RWPE1 (cell line): ENCODE measurements around the gene IZUMO4.

ENCODE experiments used
- CTCF ChIA-PET: fragments of 350-600 bp; sonication (Branson Sonifier 250); formaldehyde crosslinking; extraction: SDS; loops from one replicate; lab custom pipeline; 2021; lab: Yijun Ruan, JAX
- POLR2A ChIA-PET: fragments of 400-600 bp; formaldehyde crosslinking; extraction: SDS; loops from one replicate; lab custom pipeline; 2020; ENCODE audit warnings: antibody characterized with exemption; ENCODE audit not compliant: low non-redundant PET; lab: Yijun Ruan, JAX
- DNase-seq: peaks from one replicate; pipeline ENCODE4 v3.0.0; 2012; ENCODE audit warnings: low spot score
- H3K27ac ChIP-seq: fragments of 450-650 bp; 2 replicates; pipeline ENCODE4 v1.5.1; 2017
- CTCF ChIP-seq: fragments of 450-650 bp; conservative IDR thresholded peaks from 2 replicates; pipeline ENCODE4 v1.5.1; 2017; ENCODE audit warnings: low read depth, mild to moderate bottlenecking

Gene IZUMO4

DNA sequence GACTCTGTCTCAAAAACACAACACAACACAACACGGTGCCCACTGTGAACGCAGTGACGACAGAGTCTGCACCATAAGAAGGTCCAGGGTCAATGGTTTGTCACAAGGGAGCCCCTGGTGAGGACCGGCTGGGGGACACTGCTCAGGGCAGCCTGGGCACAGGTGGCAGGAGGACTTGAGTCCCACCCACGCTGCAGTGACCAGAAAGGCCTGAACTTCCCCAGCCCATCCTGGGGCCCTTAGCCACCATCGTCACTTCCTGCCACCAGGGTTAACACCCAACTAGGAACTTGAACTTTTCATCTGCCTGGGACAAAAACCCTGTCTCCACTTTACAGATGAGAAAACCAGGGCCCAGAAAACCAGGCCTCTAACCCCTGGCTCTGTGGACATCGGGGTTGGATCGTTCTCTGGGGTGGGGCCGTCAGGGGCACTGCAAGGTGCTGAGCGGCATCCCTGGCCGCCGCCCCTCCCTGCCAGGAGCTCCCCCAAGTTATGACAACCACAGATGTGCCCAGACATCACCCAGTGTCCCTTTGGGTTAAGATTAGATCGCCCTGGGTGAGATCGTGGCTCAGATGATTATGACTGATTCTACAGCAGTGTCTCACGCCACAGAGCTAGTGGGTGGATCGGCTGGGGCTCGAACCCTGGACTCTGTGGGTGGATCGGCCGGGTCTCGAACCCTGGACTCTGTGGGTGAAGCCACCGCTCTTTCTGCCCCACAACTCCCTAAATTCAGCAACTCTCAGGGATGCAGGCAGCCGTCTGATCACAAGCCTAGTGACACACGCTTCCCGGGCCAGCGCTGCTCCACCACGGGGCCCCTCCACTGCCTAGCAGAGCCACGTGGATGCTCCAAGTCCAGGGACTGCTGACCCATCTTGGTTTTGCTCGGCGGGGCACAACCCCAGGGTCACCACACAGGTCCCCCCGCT is 14.6 kb upstream of the IZUMO4 start:
- TF ChIP-seq CTCF, result no peak
- POLR2A ChIA-PET, result no interaction called here
- peak overlapping the region; percentile 98 for H3K27ac ChIP-seq
- DNase-seq, result no peak
- CTCF ChIA-PET, result no interaction called here

DNA sequence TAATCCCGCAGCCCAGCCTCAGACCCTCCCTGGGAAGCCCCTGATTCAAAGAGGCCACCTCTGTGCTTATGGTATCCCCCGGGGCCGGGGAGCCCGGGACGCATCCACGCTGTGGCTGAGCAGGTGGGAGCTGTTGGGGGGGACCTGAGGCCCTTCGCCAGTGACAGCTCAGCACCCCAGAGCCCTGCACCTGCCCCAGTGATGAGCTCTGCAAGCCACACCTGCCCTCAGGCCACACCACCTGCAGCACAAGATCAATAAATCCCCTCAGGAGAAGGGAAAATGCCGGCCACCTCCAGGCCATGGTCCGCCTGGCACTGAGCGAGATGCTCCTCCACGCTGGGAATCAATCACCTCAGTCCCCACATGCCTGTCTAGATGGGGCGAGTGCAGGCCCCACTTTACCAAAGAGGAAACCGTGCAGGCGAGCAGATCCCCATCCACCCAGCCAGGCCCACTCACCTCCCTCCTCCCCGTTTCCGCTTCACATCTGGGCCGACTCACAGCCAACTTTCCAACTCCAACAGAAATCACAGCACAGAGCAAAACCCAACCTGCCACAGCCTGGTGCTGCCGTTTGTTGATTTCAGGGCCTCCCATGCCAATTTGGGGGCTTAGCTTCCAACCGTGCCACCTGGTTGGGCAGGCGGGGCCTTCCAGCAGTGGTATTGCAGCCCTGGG is 13.4 kb upstream of the IZUMO4 start:
- CTCF ChIA-PET, result no interaction called here
- peak overlapping the region; percentile 98 for H3K27ac ChIP-seq
- no peak for TF ChIP-seq CTCF
- DNase-seq, result no peak
- POLR2A ChIA-PET, result no interaction called here

DNA sequence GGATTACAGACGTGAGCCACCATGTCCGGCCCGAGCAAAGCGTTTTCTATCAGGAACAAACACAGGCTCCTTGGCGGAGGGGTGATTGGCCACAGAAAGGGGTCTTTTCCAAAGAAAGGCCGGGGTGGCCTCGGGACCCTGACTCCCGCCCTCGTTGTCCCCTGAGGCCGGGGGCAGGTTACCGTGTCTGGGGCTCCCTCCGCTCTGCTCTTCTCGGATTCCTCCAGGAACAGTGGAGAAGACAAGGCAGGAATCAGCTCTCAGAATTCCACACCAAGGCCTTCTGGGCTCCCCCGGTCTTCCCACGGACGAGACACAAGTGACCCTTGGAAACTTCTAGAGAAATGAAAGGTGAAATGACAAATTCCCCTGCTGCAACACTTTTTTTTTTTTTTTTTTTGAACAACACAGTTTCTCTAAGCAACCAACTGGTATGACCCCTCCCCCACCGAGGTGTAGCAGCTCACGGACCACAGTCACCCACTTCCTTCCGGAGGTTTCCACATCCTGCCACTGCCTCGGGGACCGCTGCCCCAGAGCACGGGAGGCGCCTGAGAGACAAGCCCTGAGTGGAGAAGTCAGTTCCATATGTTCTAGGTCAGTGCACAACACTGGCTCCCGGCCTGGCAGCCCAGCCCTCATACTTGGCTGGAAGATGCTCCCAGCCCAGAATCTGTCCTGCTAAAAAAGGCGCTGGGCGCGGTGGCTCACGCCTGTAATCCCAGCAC is 11.6 kb upstream of the IZUMO4 start:
- CTCF ChIA-PET, result no interaction called here
- no peak for DNase-seq
- H3K27ac ChIP-seq, result peak overlapping the region; percentile 98
- POLR2A ChIA-PET, result no interaction called here
- no peak for TF ChIP-seq CTCF

DNA sequence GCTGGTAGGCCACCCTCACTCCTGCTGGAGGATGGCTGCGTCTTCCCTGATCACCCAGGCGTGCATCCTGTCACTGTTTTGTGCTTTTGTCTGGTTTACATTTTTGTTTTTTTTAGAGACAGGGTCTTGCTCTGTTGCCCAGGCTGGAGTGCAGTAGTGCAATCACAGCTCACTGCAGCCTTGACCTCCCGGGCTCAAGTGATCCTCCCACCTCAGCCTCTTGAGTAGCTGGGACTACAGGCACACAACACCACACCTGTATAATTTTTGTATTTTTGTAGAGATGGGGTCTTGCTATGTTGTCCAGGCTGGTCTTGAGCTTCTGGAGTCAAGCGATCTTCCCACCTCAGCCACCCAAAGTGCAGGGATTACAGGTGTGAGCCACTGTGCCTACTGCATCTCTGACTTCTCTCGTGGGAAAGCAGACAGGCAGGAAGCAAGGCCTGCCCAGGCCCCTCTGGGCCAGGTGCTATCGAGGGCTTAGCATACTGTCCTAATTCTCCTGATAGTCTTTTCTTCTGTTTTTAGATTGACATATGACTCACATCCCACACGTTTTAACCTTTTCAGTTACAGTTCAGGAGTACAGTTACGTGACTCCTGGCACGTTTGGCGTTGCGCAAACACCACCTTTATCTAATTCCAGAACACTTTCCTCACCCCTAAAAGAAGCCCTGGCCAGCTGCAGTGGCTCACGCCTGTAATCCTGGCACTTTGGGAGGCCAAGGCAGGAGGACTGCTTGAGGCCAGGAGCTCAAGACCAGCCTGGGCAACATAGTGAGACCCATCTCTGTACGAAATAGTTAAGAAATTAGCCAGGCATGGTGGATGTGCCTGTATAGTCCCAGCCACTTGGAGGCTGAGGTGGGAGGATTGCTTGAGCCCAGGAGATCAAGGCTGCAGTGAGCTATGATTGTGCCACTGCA is 9.8 kb upstream of the IZUMO4 start:
- POLR2A ChIA-PET, result interaction anchor here (1.1 kb wide), 1 partner anchor 9 kb away, joined by 4 read pairs; no protein-coding TSS in a partner anchor
- H3K27ac ChIP-seq, result peak overlapping the region; percentile 98
- DNase-seq, result peak; percentile 81
- CTCF ChIA-PET, result interaction anchor here (0.7 to 1.0 kb wide), 2 partner anchors 17 to 67 kb away, joined by 3 to 7 read pairs; no protein-coding TSS in a partner anchor

GRCh38 chr19:2087621-2088100 is 9.1 kb upstream of the IZUMO4 start:
- DNase-seq, result no peak
- peak overlapping the region; percentile 98 for H3K27ac ChIP-seq
- POLR2A ChIA-PET, result interaction anchor here (1.1 kb wide), 1 partner anchor 8 kb away, joined by 4 read pairs; no protein-coding TSS in a partner anchor
- CTCF ChIA-PET, result interaction anchor here (0.7 to 1.0 kb wide), 2 partner anchors 18 to 68 kb away, joined by 3 to 7 read pairs; no protein-coding TSS in a partner anchor
- no peak for TF ChIP-seq CTCF

DNA sequence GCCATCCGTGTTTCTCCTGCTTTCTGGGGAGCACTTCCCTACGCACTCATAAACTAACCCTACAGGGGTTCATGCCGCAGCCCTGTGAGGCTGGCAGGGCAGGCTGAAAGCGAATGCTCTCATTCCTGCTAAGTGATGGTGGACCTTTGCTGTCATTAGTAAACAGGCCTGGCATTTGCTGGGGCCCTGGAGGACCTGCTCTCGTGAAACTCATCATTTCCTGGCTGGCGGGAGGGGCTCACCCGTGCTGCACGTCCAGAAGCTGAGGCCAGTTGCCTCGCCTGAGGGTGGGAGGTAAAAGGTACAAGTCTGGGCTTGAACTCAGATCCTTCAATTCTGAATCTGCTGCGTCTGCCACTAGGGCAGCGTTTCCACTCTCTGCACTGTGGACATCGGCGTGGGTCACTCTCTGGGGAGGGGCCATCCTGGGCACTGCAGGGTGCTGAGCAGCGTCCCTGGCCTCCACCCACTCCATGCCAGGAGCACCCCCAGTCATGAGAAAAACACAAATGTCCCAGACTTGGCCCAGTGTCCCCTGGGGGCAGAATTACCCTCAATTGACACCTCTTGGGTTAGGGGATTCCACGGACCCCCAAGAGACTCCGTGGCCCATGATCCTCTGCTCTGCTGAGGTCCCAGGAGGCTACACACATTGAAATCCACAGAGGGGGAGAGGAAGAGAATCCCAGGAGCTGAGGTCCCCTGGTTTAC is 7.6 kb upstream of the IZUMO4 start:
- ChIA-PET CTCF (no interaction called here), POLR2A (interaction anchor here (0.6 kb wide), 1 partner anchor 241 kb away, joined by 4 read pairs; no protein-coding TSS in a partner anchor)
- peak overlapping the region; percentile 98 for H3K27ac ChIP-seq
- TF ChIP-seq CTCF, result no peak; the same call in 1 of the 2 replicates
- peak; percentile 92 for DNase-seq
